B cell (primary cell): Measurements from ENCODE around the gene NUS1. TPM values are rescaled to one million over a fixed set of nuclear protein-coding genes. Genes with fewer than 3 reads are reported as not detected.

Experiments
- ATAC-seq: fragments of 200-7000 bp; cut with Tn5 transposase; one replicate; pipeline ENCODE4 v1.10.0; 2021; ENCODE audit warnings: low read depth, mild to moderate bottlenecking, moderate number of reproducible peaks, moderate library complexity
- CTCF ChIA-PET: fragments of 350-600 bp; sonication (Branson Sonifier 250); formaldehyde crosslinking; loops from one replicate; lab custom pipeline; 2021; ENCODE audit warnings: antibody characterized with exemption, inconsistent platforms; lab: Charles Lee
- POLR2A ChIA-PET: fragments of 350-600 bp; sonication (Branson Sonifier 250); formaldehyde crosslinking; loops from one replicate; lab custom pipeline; 2021; ENCODE audit warnings: antibody characterized with exemption; lab: Charles Lee
- DNase-seq: peaks from one replicate; pipeline ENCODE4 v3.0.0; 2013
- H2AFZ ChIP-seq: 2 replicates; pipeline ENCODE4 v1.6.1; 2012; ENCODE audit warnings: mild to moderate bottlenecking, low read depth, low read length; ENCODE audit not compliant: insufficient read depth, poor library complexity, severe bottlenecking
- H3K27ac ChIP-seq, 2 donors: 1 replicate in 1 of 2; 2 replicates in 1 of 2; pipeline ENCODE4 v1.5.1; 2012 to 2013; ENCODE audit warnings: low read length in 2 of 2, mild to moderate bottlenecking in 2 of 2, moderate library complexity in 1 of 2
- H3K27me3 ChIP-seq, 4 experiments: fragments of 200-600 bp in 1 of 4; sonication (generic) in 1 of 4; replicated peaks in 1 of 4; 1 replicate in 2 of 4; 2 replicates in 2 of 4; pipeline versions ENCODE4 v1.6.1 to v1.7.0; 2013 to 2016; ENCODE audit warnings: low read length in 3 of 4, mild to moderate bottlenecking in 2 of 4, mixed read lengths in 1 of 4, moderate library complexity in 1 of 4; ENCODE audit not compliant: insufficient read depth in 4 of 4, control insufficient read depth in 3 of 4; ENCODE audit errors: control extremely low read depth in 1 of 4
- H3K36me3 ChIP-seq, 2 experiments: replicated peaks in 1 of 2; 1 replicate in 1 of 2; 2 replicates in 1 of 2; pipeline versions ENCODE4 v1.6.1 to v1.7.1; 2013; ENCODE audit warnings: low read length in 1 of 2; ENCODE audit not compliant: insufficient read depth in 2 of 2, control insufficient read depth in 1 of 2; ENCODE audit errors: control extremely low read depth in 1 of 2, extremely low read depth in 1 of 2
- H3K4me1 ChIP-seq, 2 donors: fragments of 200-600 bp in 1 of 2; sonication (generic) in 1 of 2; 1 replicate in 1 of 2; 2 replicates in 1 of 2; pipeline versions ENCODE4 v1.5.1 to v1.6.1; 2013 to 2017; ENCODE audit warnings: low read length in 2 of 2; ENCODE audit not compliant: control insufficient read depth in 2 of 2, insufficient read depth in 2 of 2
- H3K4me2 ChIP-seq: replicated peaks from 2 replicates; pipeline ENCODE3; 2012; ENCODE audit warnings: mild to moderate bottlenecking, low read depth, low read length; ENCODE audit not compliant: poor library complexity, severe bottlenecking
- H3K4me3 ChIP-seq, 5 experiments: fragments of 200-600 bp in 1 of 5; sonication (generic) in 1 of 5; 1 replicate in 3 of 5; 2 replicates in 2 of 5; pipeline versions ENCODE4 v1.5.1 to v1.7.0; 2011 to 2016; ENCODE audit warnings: low read length in 4 of 5, mild to moderate bottlenecking in 4 of 5, low read depth in 2 of 5, control low read depth in 1 of 5, moderate library complexity in 1 of 5; ENCODE audit not compliant: insufficient read depth in 1 of 5; ENCODE audit errors: control extremely low read depth in 1 of 5, extremely low read depth in 1 of 5
- H3K79me2 ChIP-seq: fragments of 200-600 bp; sonication (generic); one replicate; pipeline ENCODE4 v1.6.0; 2016; ENCODE audit warnings: low read length; ENCODE audit not compliant: control insufficient read depth, insufficient read depth
- H3K9ac ChIP-seq: fragments of 200-600 bp; sonication (generic); 2 replicates; pipeline ENCODE4 v1.6.1; 2017; ENCODE audit warnings: mild to moderate bottlenecking, low read length, moderate library complexity
- H3K9me3 ChIP-seq, 3 donors: one replicate each; pipeline versions ENCODE4 v1.6.1 to v1.7.1; 2013; ENCODE audit warnings: low read length in 2 of 3; ENCODE audit not compliant: control insufficient read depth in 2 of 3, insufficient read depth in 1 of 3; ENCODE audit errors: control extremely low read depth in 1 of 3
- H4K20me1 ChIP-seq: 2 replicates; pipeline ENCODE4 v1.6.0; 2012; ENCODE audit warnings: mild to moderate bottlenecking, low read length; ENCODE audit not compliant: insufficient read depth, control insufficient read depth, poor library complexity, severe bottlenecking
- H3K27ac Mint-ChIP-seq: one replicate; pipeline ENCODE4 v1.8.0; 2021; ENCODE audit warnings: mixed read lengths
- H3K27me3 Mint-ChIP-seq: one replicate; pipeline ENCODE4 v1.8.0; 2021; ENCODE audit warnings: mixed read lengths
- H3K4me1 Mint-ChIP-seq: one replicate; pipeline ENCODE4 v1.8.0; 2021; ENCODE audit warnings: mixed read lengths
- H3K4me3 Mint-ChIP-seq: one replicate; pipeline ENCODE4 v1.8.0; 2021; ENCODE audit warnings: mixed read lengths
- H3K9me3 Mint-ChIP-seq: one replicate; pipeline ENCODE4 v1.8.0; 2022; ENCODE audit warnings: mixed read lengths; ENCODE audit not compliant: insufficient read depth
- EZH2 ChIP-seq: IDR thresholded peaks from 2 replicates; pipeline ENCODE4 v1.6.1; 2012; ENCODE audit warnings: borderline replicate concordance, low read depth, mild to moderate bottlenecking, moderate library complexity, low read length; ENCODE audit not compliant: insufficient read depth, poor library complexity, severe bottlenecking
- WGBS: methylation state at CpG from one replicate; pipeline ENCODE4 v1.1.5; 2013; ENCODE audit warnings: missing lambda C conversion rate; ENCODE audit not compliant: insufficient coverage; 5-methylcytosine and 5-hydroxymethylcytosine counted together
- intact Hi-C: fragments of 100-400 bp; cut with micrococcal nuclease; formaldehyde crosslinking; loops from one replicate; pipeline ENCODE4 v1.10.0; 2022
- polyA plus RNA-seq: library from polyadenylated mRNA; depleted of rRNA; stranded (reverse); fragments of >200 nt; gene quantifications from 2 replicates; pipeline ENCODE4 v1.2.3, GENCODE V29; 2012
- total RNA-seq, 2 donors: library from RNA; stranded (reverse); fragments of 120-200 nt in 1 of 2; gene quantifications; 1 replicate in 1 of 2; 2 replicates in 1 of 2; pipeline versions ENCODE4 v1.2.3 to v1.2.4, GENCODE V29; 2013 to 2022
- TF ChIP-seq, protein P1 (sequence below): fragments of 200-600 bp; IDR thresholded peaks from one replicate; pipeline ENCODE4 v1.8.0; 2022; ENCODE audit warnings: antibody characterized with exemption, mild to moderate bottlenecking

Gene NUS1
- total and polyA plus RNA-seq, 2 donors (not counting 1 experiment from before 2014, with no cell fraction given): 6.2 to 22.1 TPM

DNA sequence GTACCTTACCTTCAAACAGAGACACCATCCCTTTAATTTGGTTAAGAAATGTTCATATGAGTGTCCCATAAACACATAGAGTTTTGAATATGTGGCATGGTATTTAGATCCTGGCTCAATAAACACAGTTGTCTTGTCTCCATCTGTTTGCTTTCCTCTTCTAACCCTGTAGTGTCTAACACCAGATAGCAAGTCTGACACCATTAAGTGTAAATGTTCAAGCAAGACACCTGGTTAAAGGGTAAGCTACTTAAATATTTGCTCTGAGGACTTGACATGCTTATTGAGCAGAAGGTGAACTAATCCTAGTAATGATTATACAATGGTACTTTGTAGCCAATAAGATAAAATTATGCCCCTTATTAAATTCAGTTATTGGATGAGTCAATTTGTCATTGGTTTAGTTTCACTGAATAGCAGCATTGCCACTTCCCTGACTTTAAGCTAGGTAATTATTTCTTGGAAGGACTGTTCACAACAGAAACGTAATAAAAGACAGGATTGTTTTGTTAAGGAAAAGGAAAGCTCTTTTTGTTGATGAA lies 46.1 kb upstream of the NUS1 start:
- peaks cover 13% of the 10 kb centered on the region for H3K27me3 Mint-ChIP-seq
- no CpG with 5 or more reads among the region's 1 CpG for WGBS
- POLR2A ChIA-PET: no interaction called here

DNA sequence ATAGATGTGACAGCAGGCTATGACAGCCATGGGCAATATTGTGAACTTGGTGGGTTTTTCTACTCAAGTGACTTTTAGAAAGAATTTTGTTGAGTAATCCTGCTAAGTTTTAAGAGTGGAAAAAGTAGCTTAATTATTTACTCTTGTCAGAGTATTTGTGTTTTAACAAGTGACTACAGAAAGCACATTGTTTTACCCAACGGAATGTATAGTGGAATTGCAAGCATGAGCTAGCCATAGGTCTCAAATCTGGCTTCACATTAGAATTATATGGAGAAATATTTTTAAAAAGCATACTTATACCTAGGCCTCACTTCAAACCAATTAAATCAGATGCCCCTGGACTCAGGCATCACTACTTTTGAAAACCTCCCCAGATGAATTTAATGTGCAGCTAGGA lies 37.5 kb upstream of the NUS1 start:
- no peak overlapping the region for H3K27ac Mint-ChIP-seq
- H3K9me3 ChIP-seq: peaks cover 0 to 4% (median 0%) of the 10 kb centered on the region in 3 donors
- ChIA-PET POLR2A (no interaction called here), CTCF (no interaction called here)
- H3K36me3 ChIP-seq: no peaks in the 10 kb centered on the region
- no peak for TF ChIP-seq EZH2
- TF ChIP-seq, protein P1, sequence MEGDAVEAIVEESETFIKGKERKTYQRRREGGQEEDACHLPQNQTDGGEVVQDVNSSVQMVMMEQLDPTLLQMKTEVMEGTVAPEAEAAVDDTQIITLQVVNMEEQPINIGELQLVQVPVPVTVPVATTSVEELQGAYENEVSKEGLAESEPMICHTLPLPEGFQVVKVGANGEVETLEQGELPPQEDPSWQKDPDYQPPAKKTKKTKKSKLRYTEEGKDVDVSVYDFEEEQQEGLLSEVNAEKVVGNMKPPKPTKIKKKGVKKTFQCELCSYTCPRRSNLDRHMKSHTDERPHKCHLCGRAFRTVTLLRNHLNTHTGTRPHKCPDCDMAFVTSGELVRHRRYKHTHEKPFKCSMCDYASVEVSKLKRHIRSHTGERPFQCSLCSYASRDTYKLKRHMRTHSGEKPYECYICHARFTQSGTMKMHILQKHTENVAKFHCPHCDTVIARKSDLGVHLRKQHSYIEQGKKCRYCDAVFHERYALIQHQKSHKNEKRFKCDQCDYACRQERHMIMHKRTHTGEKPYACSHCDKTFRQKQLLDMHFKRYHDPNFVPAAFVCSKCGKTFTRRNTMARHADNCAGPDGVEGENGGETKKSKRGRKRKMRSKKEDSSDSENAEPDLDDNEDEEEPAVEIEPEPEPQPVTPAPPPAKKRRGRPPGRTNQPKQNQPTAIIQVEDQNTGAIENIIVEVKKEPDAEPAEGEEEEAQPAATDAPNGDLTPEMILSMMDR: no peak
- ATAC-seq (no peak), DNase-seq (no peak)
- peaks cover 3% of the 10 kb centered on the region for H3K9me3 Mint-ChIP-seq
- H3K4me3 Mint-ChIP-seq: no peak overlapping the region
- H3K9ac ChIP-seq: no peak overlapping the region
- no peak overlapping the region for H3K4me2 ChIP-seq
- H3K27ac ChIP-seq: no peak overlapping the region
- H3K4me3 ChIP-seq: no peak overlapping the region
- no peaks in the 10 kb centered on the region for H3K27me3 ChIP-seq
- WGBS: no CpG with 5 or more reads among the region's 1 CpG
- H3K4me1 Mint-ChIP-seq: no peaks in the 10 kb centered on the region
- H3K27me3 Mint-ChIP-seq: peaks cover 3% of the 10 kb centered on the region
- intact Hi-C loops: no loop called here
- H3K79me2 ChIP-seq: no peaks in the 10 kb centered on the region
- no peak overlapping the region for H2AFZ ChIP-seq
- no peaks in the 10 kb centered on the region for H4K20me1 ChIP-seq
- H3K4me1 ChIP-seq: no peaks in the 10 kb centered on the region

More for the DNA sequence above, 46.1 kb upstream of the NUS1 start:
- Mint-ChIP-seq H3K9me3 (peaks cover 3% of the 10 kb centered on the region), H3K27ac (no peak overlapping the region), H3K4me1 (no peaks in the 10 kb centered on the region), H3K4me3 (no peak overlapping the region)
- DNase-seq: no peak
- TF ChIP-seq EZH2: no peak
- TF ChIP-seq, protein P1: no peak
- no peak overlapping the region for H3K4me2 ChIP-seq
- intact Hi-C loops: no loop called here
- no peak overlapping the region for H3K27ac ChIP-seq
- H3K27me3 ChIP-seq: no peaks in the 10 kb centered on the region
- H3K9ac ChIP-seq: no peak overlapping the region
- H2AFZ ChIP-seq: no peak overlapping the region
- no peaks in the 10 kb centered on the region for H3K79me2 ChIP-seq
- no peak for ATAC-seq
- no peaks in the 10 kb centered on the region for H3K36me3 ChIP-seq
- no peaks in the 10 kb centered on the region for H3K4me1 ChIP-seq
- H3K9me3 ChIP-seq: peaks cover 3 to 8% (median 5%) of the 10 kb centered on the region in 3 donors
- no peaks in the 10 kb centered on the region for H4K20me1 ChIP-seq
- CTCF ChIA-PET: no interaction called here
- H3K4me3 ChIP-seq: no peak overlapping the region
